ENCODE measurements around the gene MRGPRG.

MRGPRG gene

GRCh38 chr11:3194016-3194816, 24.4 kb downstream of the MRGPRG start:
- DNase-seq, result no peak

GRCh38 chr11:3193373-3194015, 25.1 kb downstream of the MRGPRG start:
- no peak for DNase-seq

GRCh38 chr11:3192511-3193372, 25.9 kb downstream of the MRGPRG start:
- no peak for DNase-seq

- no peak for DNase-seq
Measured at GRCh38 chr11:3191586-3192324, 26.9 kb downstream of the MRGPRG start.

GRCh38 chr11:3190600-3190999, 28.0 kb downstream of the MRGPRG start:
- no peak for DNase-seq

- no peak for DNase-seq
Measured at GRCh38 chr11:3189886-3190583, 28.6 kb downstream of the MRGPRG start.

GRCh38 chr11:3189196-3189843, 29.3 kb downstream of the MRGPRG start:
- no peak for DNase-seq

GRCh38 chr11:3188496-3189195, 30.0 kb downstream of the MRGPRG start:
- no peak for DNase-seq

GRCh38 chr11:3186166-3186953, 32.3 kb downstream of the MRGPRG start:
- no peak for DNase-seq

GRCh38 chr11:3184732-3185347, 33.8 kb downstream of the MRGPRG start:
- no peak for DNase-seq

GRCh38 chr11:3183523-3183922, 35.1 kb downstream of the MRGPRG start:
- DNase-seq, result no peak

GRCh38 chr11:3182462-3182852, 36.2 kb downstream of the MRGPRG start:
- DNase-seq, result no peak

GRCh38 chr11:3181725-3182461, 36.7 kb downstream of the MRGPRG start:
- no peak for DNase-seq

- no peak for DNase-seq
Measured at GRCh38 chr11:3180869-3181268, 37.7 kb downstream of the MRGPRG start.

GRCh38 chr11:3178349-3178748, 40.3 kb downstream of the MRGPRG start:
- no peak for DNase-seq

- no peak for DNase-seq
Measured at GRCh38 chr11:3177931-3178330, 40.7 kb downstream of the MRGPRG start.

- DNase-seq, result no peak
Measured at GRCh38 chr11:3176487-3176886, 42.1 kb downstream of the MRGPRG start.

GRCh38 chr11:3175194-3175593, 43.4 kb downstream of the MRGPRG start:
- DNase-seq, result no peak

GRCh38 chr11:3174387-3174786, 44.2 kb downstream of the MRGPRG start:
- DNase-seq, result no peak
